Glomerular visceral epithelial cell (primary cell): ENCODE data around the gene TSPYL4.
A peak's percentile ranks its signal among the peaks of the same experiment; 100 is the strongest.
"Not testable (repeated sequence)": the region's sequence is repeated elsewhere in the genome, so short reads cannot be mapped to it uniquely, and the experiment has no call there.

Experiments used
- DNase-seq: peaks from one replicate; pipeline ENCODE4 v3.0.0-alpha.2; 2016; ENCODE audit errors: extremely low spot score

TSPYL4 gene

DNA sequence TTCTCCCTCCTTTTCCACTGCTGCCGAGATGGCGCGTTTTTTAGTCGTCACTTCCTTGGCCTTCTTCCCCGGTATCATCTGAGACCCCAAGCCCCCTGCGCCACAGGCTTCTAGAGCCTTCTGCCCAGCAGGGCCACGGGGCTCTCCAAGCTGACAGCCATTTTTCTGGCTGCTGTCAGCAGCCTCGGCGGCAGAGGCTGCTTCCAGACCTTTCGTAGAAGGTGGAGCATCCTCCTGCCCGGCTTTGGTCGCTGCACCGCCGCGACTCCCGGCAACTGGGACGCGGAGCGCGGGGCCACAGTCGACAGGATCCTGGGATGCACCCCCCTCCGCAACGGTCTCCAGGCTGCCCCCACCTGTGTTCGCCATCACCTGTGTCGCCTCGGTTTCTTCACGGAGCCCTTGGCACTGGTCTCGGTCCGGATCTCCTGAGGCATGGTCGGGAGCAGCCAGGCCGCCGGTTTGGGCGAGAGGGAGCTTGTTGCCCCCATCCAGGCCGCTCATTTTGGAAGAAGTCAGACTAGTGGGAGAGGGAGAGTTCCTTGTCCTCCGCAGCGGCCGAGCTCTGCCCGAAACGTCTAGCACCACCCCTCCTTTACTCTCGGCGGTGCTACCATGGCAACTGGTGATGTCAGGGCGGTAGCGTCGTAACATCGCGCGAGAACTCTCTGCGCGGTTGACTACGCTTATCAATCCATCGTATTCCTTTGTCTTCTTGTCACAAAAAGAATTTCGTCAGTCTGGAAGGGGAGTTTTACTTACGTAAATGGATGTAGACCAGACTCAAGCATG is at the start of gene TSPYL4:
Gene TSPYL4 (minus strand): TSS at position 571 of the 792 bp plus-strand sequence. CDS start 67 bp downstream, at position 504.
- DNase-seq, result peak; percentile 95

DNA sequence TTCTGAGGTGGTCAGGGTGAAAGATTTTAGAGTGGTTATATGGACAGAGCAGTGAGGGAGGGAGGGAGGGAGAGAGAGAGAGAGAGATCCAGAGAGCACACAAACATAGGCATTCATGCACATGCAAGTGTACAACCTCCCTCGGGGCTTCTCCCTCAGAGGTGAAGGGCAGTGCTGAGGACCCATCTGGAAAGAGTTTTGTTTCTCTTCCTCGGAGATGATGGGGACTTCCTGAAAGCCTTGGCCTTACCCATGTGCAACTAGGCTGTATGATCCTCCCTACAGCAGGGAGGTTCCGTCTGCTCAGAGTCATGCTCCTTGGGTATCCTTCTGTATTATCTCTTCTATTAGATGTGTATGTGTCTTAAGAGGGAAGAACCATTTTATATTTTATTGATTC is 47.2 kb upstream of the TSPYL4 start:
- no peak for DNase-seq

GRCh38 chr6:116300566-116300965 is 46.7 kb upstream of the TSPYL4 start:
- DNase-seq, result no peak

GRCh38 chr6:116298973-116299372 is 45.1 kb upstream of the TSPYL4 start:
- no peak for DNase-seq

DNA sequence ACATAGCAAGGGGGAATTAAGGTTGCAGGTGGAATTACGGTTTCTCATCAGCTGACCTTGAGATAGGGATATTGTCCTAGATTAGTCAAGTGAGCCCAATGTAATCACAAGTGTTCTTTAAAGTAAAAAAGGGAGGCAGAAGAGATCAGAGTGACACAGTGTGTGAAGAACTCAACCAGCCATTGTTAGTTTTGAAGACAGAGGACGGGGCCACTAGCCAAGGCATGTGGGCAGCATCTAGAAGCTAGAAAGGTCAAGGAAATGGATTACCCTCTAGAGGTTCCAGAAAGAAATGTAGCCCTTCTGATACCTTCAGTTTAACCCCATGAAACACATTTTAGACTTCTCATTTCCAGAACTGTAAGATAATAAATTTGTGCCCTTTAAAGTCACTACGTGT is 44.4 kb upstream of the TSPYL4 start:
- DNase-seq, result no peak

DNA sequence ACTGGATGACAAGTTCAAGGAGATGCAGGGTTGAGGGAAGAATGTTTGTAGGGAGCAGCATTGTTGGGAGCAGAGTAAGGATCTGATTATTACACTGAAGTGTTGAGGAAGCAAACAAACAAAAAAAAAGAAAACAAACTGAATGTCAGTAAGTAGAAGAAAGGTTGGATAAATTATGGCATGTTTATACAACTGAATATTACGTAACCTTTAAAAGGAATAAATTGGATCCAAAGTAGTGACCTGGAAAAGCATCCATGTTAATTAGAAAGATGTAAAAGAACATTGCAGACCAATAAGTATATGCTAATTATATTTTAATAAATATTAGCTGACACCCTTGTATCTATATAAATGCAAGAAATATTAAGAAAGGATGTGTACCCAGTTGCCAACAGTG is 38.7 kb upstream of the TSPYL4 start:
- DNase-seq, result no peak

GRCh38 chr6:116291701-116292396 is 38.0 kb upstream of the TSPYL4 start:
- DNase-seq, result no peak

- no peak for DNase-seq
Observed at GRCh38 chr6:116290799-116291198, 36.9 kb upstream of the TSPYL4 start.

DNA sequence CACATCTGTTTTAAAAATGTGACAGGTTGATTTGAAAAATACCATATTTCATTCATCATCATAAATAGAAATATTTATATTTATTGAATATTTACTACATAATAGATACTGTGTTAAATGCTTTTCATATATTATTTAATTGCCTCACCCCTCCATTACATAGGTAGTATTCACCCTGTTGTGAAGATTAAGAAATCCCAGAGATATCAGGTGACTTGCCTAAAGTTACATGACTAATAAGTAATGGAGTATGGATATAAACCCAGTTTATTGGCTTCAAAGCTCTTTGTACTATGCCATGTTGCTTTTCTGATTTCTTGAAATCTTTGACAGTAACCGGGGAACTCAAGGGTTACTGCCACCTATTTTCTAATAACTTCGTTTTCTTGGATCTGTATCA is 36.0 kb upstream of the TSPYL4 start:
- DNase-seq, result no peak

DNA sequence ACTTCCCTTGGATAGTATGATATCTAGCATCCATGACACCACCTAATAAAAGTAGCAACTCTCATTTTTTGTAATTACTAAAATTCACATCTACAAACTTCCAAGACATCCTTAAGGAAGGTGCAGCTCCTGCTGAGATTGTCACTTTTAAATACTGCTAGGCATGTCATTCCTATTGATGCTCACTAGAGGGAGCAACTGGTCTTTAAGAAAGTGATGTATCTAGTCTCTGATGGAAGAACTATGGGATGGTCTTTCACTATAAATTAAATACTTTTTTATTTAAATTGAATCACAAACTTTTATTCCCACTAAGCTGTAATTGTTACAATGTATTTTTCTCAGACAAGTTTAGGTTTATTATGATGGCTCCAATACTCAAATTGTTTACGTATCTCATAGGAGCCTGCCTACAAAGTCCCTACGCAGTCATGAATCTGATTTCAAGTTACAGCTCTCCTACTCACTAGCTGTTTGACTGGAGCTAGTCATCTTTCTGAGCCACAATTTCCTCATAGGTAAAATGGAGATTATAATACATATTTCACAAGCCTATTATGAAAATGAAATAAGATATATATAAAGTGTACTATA is 33.9 kb upstream of the TSPYL4 start:
- peak; percentile 58 for DNase-seq

DNA sequence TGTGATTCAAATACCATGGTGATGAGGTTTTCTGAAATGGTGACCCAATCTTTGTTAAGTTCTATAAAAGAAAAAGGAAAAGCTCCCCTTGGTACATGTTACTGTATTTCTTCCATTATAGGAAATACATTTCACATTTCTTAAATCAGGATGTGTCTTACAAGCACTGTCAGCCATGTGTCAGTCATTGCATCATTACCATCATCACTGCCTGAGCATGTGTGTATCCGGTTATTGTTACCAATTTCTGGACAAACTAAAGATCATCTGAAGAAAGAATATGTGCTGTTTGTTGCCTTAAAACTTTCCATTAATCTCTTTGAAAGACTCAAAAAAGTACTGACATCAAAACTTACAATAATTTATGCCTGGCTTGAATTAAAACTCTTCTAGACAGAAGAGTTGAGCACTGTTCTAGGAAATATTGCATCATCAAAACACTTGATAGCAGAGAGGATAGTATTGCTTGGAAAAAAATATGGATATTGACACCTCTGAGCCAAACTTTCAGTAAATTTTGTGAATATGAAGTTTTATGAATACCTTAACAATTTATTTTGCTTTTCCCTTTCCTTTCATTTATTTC is 33.0 kb upstream of the TSPYL4 start:
- DNase-seq, result no peak

DNA sequence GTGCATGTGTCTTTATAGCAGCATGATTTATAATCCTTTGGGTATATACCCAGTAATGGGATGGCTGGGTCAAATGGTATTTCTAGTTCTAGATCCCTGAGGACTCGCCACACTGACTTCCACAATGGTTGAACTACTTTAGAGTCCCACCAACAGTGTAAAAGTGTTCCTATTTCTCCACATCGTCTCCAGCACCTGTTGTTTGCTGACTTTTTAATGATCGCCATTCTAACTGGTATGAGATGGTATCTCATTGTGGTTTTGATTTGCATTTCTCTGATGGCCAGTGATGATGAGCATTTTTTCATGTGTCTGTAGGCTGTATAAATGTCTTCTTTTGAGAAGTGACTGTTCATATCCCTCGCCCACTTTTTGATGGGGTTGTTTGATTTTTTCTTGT is 31.1 kb upstream of the TSPYL4 start:
- DNase-seq, result not testable (repeated sequence)

DNA sequence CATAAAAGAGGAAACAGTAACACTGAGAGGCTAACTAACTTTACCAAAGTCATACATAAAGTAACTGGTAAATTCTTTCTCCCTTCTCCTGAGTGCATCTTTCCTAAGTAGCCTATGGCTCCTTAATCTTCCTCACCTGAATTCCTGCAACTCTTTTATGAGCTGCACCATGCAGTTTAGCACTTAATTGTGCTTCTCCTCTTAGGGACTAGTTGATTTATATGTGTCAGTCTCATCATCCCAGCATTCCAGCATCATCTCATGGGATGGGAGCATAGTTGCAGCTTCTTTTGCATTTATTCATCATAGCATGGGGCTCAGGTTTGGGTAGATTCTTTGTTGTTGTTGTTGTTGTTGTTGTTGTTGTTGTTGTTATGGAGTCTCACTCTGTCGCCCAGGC is 29.3 kb upstream of the TSPYL4 start:
- no peak for DNase-seq

DNA sequence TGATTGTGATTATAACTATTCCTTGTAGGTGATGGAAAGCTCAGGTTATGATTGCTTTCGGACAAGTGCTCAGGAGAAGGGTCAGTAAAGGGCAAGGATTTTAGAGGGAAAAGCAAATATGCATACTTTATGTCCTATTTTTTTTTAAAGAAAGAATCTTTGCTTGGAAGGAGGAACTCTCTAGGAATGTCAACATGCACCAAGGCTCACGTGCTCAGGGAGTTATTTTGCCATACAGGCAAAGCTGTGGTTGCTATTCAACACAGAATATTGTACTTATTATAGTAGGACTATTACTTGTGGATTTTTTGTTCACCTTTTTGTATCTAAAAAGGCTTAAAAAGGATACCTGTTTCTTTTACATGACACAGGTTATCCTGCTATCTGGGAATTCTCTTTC is 28.8 kb upstream of the TSPYL4 start:
- DNase-seq, result no peak

DNA sequence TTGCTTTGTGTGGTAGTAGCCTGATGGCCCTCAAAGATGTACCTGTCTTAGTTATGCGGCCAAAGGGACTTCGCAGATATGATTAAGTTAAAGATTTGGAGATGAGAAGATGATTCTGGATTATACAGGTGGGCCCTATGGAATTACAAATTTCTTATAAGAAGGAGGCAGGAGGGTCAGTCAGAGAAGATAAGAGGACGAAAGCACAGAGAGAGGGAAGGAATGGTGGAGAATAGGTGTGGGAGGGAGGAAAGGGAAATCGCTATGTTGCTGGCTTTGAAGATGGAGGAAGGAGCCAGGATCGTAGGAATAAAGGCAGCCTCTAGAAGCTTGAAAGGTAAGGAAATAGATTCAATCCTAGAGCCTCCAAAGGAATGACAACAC is 27.1 kb upstream of the TSPYL4 start:
- DNase-seq, result no peak

DNA sequence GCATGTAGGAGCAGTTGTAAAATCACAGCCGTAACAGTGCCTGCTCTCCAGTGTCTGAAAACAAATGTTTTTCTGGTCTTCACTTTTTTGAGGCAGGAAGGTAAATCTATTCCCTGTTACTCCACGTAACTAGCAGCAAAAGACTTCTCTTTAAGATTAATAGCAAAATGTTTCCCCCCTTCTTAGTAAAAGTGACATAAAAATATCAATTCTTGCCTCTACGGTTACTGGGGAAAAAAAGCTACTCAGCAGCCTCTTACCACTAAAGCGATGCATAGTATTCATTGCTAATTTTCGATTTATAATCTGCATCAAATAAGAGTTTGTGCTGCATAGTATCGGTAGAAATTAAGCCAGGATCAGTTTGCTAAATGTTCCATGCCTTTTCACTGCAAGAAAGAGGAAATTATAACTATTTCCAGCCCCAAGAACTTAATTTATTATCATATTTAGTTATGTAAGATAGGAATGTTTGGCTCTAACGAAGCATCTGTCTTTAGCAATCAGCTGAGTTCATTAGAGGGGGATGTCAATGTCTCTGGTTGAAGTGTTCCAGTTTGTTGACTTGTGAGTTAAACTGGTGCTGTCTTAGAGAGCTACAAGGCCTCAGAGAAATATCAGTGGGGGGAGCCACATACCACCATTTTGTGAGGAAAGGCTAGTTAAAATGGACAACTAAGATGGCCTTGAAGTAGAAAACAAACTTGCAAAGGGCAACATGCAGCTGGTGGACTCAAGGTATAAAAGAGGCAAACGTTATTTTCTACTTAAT is 26.5 kb upstream of the TSPYL4 start:
- peak; percentile 26 for DNase-seq

DNA sequence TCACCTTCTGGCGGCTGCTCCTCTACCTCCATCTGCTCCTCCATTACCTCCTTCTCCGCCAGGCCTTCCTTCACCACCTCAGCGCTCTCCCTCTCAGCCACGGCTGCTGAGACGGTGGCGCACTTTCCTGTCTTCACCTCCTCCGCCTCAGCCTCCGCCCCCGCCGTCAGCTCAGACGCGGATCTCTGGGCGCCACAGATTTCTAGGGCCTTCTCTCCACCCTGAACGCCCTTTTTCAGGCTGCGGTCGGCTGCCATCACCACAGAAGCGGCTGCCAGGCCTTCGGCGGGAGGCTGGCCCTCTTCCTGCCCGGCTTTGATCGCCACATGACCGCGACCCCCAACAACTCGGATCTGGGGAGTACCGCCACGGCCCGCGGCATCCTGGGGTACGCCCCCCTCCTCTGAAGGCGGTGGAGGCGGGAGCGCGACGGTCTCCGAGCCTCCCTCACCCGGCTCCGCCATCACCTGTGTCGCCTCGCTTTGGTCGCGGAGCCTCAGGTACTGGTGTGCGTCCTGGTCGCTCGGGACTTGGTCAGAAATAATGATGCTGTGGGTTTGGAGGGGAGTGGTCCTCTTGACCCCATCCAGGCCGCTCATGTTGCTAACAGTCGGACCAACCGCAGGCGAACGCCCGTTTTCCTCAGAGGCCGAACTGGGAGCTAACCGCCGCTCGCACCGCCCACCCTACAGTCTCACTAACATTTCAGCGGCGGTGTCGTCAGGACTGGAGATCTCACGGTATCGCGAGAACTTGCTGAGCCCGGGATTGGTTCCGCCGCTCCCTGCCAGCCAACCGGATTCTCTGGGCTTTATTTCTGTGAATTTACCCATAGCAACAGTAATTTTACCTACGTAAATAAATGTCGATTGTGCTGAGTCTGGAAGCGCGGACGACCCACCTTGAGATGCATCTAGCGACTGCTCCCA is 25.6 kb upstream of the TSPYL4 start, which contains the start of gene TSPYL1:
Gene TSPYL1 (minus strand): TSS at position 699 of the 929 bp plus-strand sequence. CDS start 100 bp downstream, at position 599.
- DNase-seq, result peak; percentile 97

DNA sequence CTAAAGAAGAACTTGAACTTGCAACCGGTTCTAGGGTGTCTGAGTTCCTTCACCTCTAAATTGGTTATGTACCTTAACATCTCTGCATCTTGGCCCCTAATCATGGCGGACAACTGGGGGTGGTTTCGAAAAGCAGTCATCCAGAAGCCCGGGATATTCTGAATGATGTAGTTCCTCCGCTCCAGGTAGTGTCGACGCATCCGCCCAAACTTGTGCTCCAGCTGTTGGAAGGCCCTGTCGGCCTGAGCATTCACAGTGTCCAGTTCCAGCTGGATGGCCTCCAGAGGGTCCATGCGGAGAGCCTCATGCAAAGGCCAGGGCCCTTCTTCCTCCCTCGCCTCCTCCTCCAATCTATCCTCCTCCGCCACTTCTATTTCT is 25.0 kb upstream of the TSPYL4 start:
- no peak for DNase-seq

DNA sequence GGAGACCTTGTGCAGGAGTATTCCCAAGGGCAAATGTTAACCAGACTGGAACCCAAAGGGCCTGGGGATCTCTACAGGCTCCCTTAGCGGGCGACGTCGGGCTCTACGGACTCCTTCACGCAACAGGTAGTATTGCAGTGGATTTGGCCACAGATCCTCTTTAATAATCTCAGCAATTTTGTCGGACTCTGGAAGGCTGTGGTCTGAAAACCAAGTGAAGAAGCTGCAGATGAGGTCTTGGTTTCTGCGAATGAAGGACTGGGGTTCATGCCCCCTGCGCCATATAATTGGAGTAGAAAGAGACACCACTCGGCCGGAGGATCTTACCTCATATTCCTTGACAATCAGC is 24.6 kb upstream of the TSPYL4 start:
- DNase-seq, result no peak

DNA sequence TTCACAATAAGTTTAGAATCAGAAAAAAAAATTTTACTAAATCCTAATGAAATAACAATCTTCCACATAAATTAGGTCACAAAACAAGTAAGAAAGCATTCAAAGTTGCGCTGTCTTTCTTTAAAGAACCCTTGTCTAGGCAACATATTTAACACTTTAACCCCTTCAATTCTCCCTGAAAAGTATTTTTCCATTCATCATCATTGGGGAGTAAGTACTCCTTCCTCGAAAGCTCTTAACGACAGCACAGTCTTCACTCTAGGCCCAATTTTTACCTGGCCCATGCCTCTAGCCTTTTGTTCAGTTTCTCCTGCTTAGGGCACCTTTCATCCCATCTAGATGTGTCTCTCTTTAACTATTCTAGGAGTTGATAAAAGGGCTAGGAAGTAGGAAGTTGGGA is 23.2 kb upstream of the TSPYL4 start:
- DNase-seq, result no peak
